Epithelial cell of proximal tubule (primary cell): ENCODE data around the gene ZNF467. TPM values are rescaled to one million over a fixed set of nuclear protein-coding genes. Genes with fewer than 3 reads are reported as not detected.

Experiments
- DNase-seq: peaks from one replicate; pipeline ENCODE4 v3.0.0-alpha.2; 2011; ENCODE audit warnings: low read depth
- H3K4me3 ChIP-seq: 2 replicates; pipeline ENCODE4 v1.5.1; 2011; ENCODE audit warnings: low read depth, mild to moderate bottlenecking, low read length
- CTCF ChIP-seq: conservative IDR thresholded peaks from 2 replicates; pipeline ENCODE4 v1.5.1; 2012; ENCODE audit warnings: low read depth, mild to moderate bottlenecking, low read length
- total RNA-seq: library from RNA; depleted of rRNA; stranded (reverse); fragments of >200 nt; gene quantifications from 2 replicates; pipeline ENCODE4 v1.2.3, GENCODE V29; 2015

Gene ZNF467
- total RNA-seq, 1 donor from 2014 or later = 0.12 TPM

- DNase-seq = no peak
- H3K4me3 ChIP-seq = no peak overlapping the region
- no peak for TF ChIP-seq CTCF
Measured at GRCh38 chr7:149733131-149733923, 40.1 kb downstream of the ZNF467 start.

DNA sequence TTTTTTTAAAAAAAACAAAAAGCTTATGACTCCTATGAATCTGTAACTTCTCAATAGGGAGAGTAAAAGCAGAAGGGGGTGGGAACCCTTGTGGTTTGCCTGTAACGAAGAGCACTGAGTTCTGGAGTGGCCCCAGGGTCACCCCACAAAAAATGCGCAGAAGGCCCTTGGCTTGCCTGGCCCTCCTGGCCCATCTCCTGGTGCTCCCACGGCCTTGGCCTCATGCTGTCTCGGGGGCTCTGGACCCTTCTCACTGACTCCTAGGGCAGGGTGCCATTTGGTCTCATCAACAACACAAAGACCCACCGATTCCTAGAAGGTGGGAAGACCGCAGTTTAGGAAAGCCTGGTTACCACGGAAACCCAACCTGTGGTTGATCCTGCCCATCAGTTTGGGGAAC is 40.8 kb downstream of the ZNF467 start:
- TF ChIP-seq CTCF = no peak
- no peak for DNase-seq
- H3K4me3 ChIP-seq = no peak overlapping the region

DNA sequence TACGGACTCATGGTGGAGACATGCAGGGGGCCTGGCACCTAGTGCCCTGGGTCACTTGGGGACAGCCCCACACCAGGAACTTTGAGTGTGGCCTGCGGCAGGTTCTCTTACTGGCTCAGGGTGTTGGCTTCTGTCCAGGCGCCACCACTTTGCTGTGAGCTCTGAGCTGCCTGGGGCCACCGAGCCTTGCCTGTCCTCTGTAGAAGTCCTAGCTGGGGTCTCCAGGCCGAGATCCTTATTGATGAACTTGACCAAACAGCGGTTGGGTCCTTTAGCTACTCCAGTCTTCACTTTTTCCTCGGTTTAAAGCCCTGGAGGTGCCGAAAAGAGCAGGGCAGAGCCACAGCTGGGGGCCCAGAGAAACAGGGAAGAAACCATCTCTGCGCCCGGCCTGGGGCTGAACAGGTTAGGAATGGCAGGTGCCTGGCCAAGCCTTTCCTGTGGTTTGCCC is 41.3 kb downstream of the ZNF467 start:
- no peak overlapping the region for H3K4me3 ChIP-seq
- TF ChIP-seq CTCF = no peak
- DNase-seq = no peak

GRCh38 chr7:149731207-149731955 is 42.0 kb downstream of the ZNF467 start:
- no peak for TF ChIP-seq CTCF
- DNase-seq = no peak
- H3K4me3 ChIP-seq = no peak overlapping the region

- H3K4me3 ChIP-seq = no peak overlapping the region
- no peak for DNase-seq
- no peak for TF ChIP-seq CTCF
Measured at GRCh38 chr7:149729983-149730801, 43.2 kb downstream of the ZNF467 start.

- TF ChIP-seq CTCF = no peak
- no peak for DNase-seq
- no peak overlapping the region for H3K4me3 ChIP-seq
Measured at GRCh38 chr7:149729586-149729982, 43.8 kb downstream of the ZNF467 start.
